H9 (cell line): Measurements from ENCODE around the gene RC3H1. TPM values are rescaled to one million over a fixed set of nuclear protein-coding genes. Genes with fewer than 3 reads are reported as not detected.
"Not testable (repeated sequence)": the region's sequence is repeated elsewhere in the genome, so short reads cannot be mapped to it uniquely, and the experiment has no call there.

Experiments
- DNase-seq: peaks from one replicate; pipeline ENCODE4 v3.0.0-alpha.2; 2017
- H2AFZ ChIP-seq: one replicate; pipeline ENCODE4 v1.6.1; 2013; ENCODE audit warnings: mild to moderate bottlenecking, low read length, control low read depth, moderate library complexity
- H2AK5ac ChIP-seq: 2 replicates; pipeline ENCODE4 v1.6.1; 2013; ENCODE audit warnings: low read length, control low read depth, mixed read lengths; ENCODE audit not compliant: insufficient read length
- H2BK120ac ChIP-seq: one replicate; pipeline ENCODE4 v1.6.1; 2013; ENCODE audit warnings: low read depth, mild to moderate bottlenecking, low read length, control low read depth, inconsistent platforms; ENCODE audit not compliant: poor library complexity, severe bottlenecking
- H2BK12ac ChIP-seq: 2 replicates; pipeline ENCODE4 v1.6.1; 2013; ENCODE audit warnings: low read length, control low read depth, mixed read lengths, low read depth; ENCODE audit not compliant: insufficient read length
- H2BK15ac ChIP-seq: 2 replicates; pipeline ENCODE4 v1.6.1; 2013; ENCODE audit warnings: low read depth, low read length, control low read depth
- H2BK20ac ChIP-seq: one replicate; pipeline ENCODE4 v1.6.1; 2013; ENCODE audit warnings: low read depth, mild to moderate bottlenecking, low read length, control low read depth, inconsistent platforms; ENCODE audit not compliant: poor library complexity, severe bottlenecking
- H2BK5ac ChIP-seq: 2 replicates; pipeline ENCODE4 v1.6.1; 2013; ENCODE audit warnings: low read length, control low read depth, mixed read lengths; ENCODE audit not compliant: insufficient read length
- H3K14ac ChIP-seq: 2 replicates; pipeline ENCODE4 v1.6.1; 2013; ENCODE audit warnings: low read length, control low read depth; ENCODE audit not compliant: insufficient read depth
- H3K18ac ChIP-seq: 2 replicates; pipeline ENCODE4 v1.6.1; 2013; ENCODE audit warnings: low read depth, mild to moderate bottlenecking, mixed read lengths, low read length, control low read depth; ENCODE audit not compliant: insufficient read length
- H3K23ac ChIP-seq: 2 replicates; pipeline ENCODE4 v1.6.1; 2013; ENCODE audit warnings: low read length, control low read depth, mixed read lengths, low read depth; ENCODE audit not compliant: insufficient read length
- H3K23me2 ChIP-seq: 2 replicates; pipeline ENCODE4 v1.6.1; 2013; ENCODE audit warnings: low read depth, mild to moderate bottlenecking, mixed read lengths, low read length, control low read depth; ENCODE audit not compliant: insufficient read length, poor library complexity, severe bottlenecking
- H3K27ac ChIP-seq: 2 replicates; pipeline ENCODE4 v1.5.1; 2013; ENCODE audit warnings: low read length, control low read depth, mixed read lengths, low read depth; ENCODE audit not compliant: insufficient read length
- H3K27me3 ChIP-seq: 2 replicates; pipeline ENCODE4 v1.6.1; 2013; ENCODE audit warnings: low read length, control low read depth, inconsistent platforms; ENCODE audit not compliant: insufficient read depth
- H3K4ac ChIP-seq: 2 replicates; pipeline ENCODE4 v1.6.1; 2013; ENCODE audit warnings: low read depth, mild to moderate bottlenecking, control low read depth, inconsistent platforms, low read length, moderate library complexity
- H3K4me1 ChIP-seq: 2 replicates; pipeline ENCODE4 v1.6.1; 2013; ENCODE audit warnings: low read length, control low read depth, inconsistent platforms; ENCODE audit not compliant: insufficient read depth
- H3K4me2 ChIP-seq: 2 replicates; pipeline ENCODE4 v1.6.1; 2013; ENCODE audit warnings: low read length, control low read depth, mixed read lengths; ENCODE audit not compliant: insufficient read length, insufficient read depth
- H3K56ac ChIP-seq: 2 replicates; pipeline ENCODE4 v1.6.1; 2013; ENCODE audit warnings: low read depth, mild to moderate bottlenecking, mixed read lengths, low read length, control low read depth; ENCODE audit not compliant: insufficient read length
- H3K79me1 ChIP-seq: 2 replicates; pipeline ENCODE4 v1.6.1; 2013; ENCODE audit warnings: low read depth, mild to moderate bottlenecking, moderate library complexity, low read length, control low read depth, inconsistent platforms; ENCODE audit not compliant: insufficient read depth, poor library complexity, severe bottlenecking
- H3K79me2 ChIP-seq: 2 replicates; pipeline ENCODE4 v1.6.1; 2013; ENCODE audit warnings: low read length, control low read depth, inconsistent platforms; ENCODE audit not compliant: insufficient read depth
- H3K9ac ChIP-seq: 2 replicates; pipeline ENCODE4 v1.6.1; 2013; ENCODE audit warnings: low read length, control low read depth, mixed read lengths; ENCODE audit not compliant: insufficient read length; ENCODE audit errors: extremely low read depth
- H3K9me3 ChIP-seq: one replicate; pipeline ENCODE4 v1.6.1; 2013; ENCODE audit warnings: low read depth, low read length, inconsistent platforms; ENCODE audit not compliant: control insufficient read depth
- H3T11ph ChIP-seq: one replicate; pipeline ENCODE4 v1.6.1; 2013; ENCODE audit warnings: mild to moderate bottlenecking, low read length, control low read depth, inconsistent platforms
- H4K20me1 ChIP-seq: one replicate; pipeline ENCODE4 v1.6.1; 2013; ENCODE audit not compliant: control insufficient read depth, insufficient read length, insufficient read depth
- H4K5ac ChIP-seq: 2 replicates; pipeline ENCODE4 v1.6.1; 2013; ENCODE audit warnings: low read depth, mild to moderate bottlenecking, mixed read lengths, low read length, control low read depth; ENCODE audit not compliant: insufficient read length
- H4K8ac ChIP-seq: replicated peaks from 2 replicates; pipeline ENCODE4 v1.6.1; 2013; ENCODE audit warnings: low read length, control low read depth, mixed read lengths, low read depth; ENCODE audit not compliant: insufficient read length
- H4K91ac ChIP-seq: 2 replicates; pipeline ENCODE4 v1.6.1; 2013; ENCODE audit warnings: low read depth, mild to moderate bottlenecking, moderate library complexity, mixed read lengths, low read length, control low read depth; ENCODE audit not compliant: insufficient read length
- H3K27ac Mint-ChIP-seq, 3 experiments: 2 replicates in 2 of 3; 3 replicates in 1 of 3; pipeline ENCODE4 v1.8.0; 2020 to 2021; ENCODE audit warnings: mixed read lengths in 3 of 3, mild to moderate bottlenecking in 1 of 3, moderate library complexity in 1 of 3
- H3K27me3 Mint-ChIP-seq: 2 replicates; pipeline ENCODE4 v1.8.0; 2021; ENCODE audit warnings: low read depth, mild to moderate bottlenecking, moderate library complexity, mixed read lengths
- H3K36me3 Mint-ChIP-seq, 3 experiments: 2 replicates in 2 of 3; 3 replicates in 1 of 3; pipeline ENCODE4 v1.8.0; 2020 to 2021; ENCODE audit warnings: low read depth in 3 of 3, mixed read lengths in 3 of 3; ENCODE audit not compliant: insufficient read depth in 1 of 3
- H3K4me1 Mint-ChIP-seq, 2 experiments: 2 replicates each; pipeline ENCODE4 v1.8.0; 2020; ENCODE audit warnings: mixed read lengths in 2 of 2
- H3K4me3 Mint-ChIP-seq, 2 experiments: 2 replicates in 1 of 2; 3 replicates in 1 of 2; pipeline ENCODE4 v1.8.0; 2020 to 2021; ENCODE audit warnings: mild to moderate bottlenecking in 2 of 2, mixed read lengths in 2 of 2, moderate library complexity in 1 of 2
- H3K9me3 Mint-ChIP-seq, 2 experiments: 2 replicates in 1 of 2; 3 replicates in 1 of 2; pipeline ENCODE4 v1.8.0; 2020; ENCODE audit warnings: mild to moderate bottlenecking in 2 of 2, mixed read lengths in 2 of 2, moderate library complexity in 1 of 2
- CTCF ChIP-seq: fragments of 200-600 bp; sonication (generic); conservative IDR thresholded peaks from 3 replicates; pipeline ENCODE4 v1.8.0; 2021; ENCODE audit warnings: antibody characterized with exemption, mild to moderate bottlenecking
- WGBS: extraction: QIAGEN DNeasy Blood & Tissue Kit; methylation state at CpG from one replicate; pipeline ENCODE4 v1.1.7; 2013; ENCODE audit warnings: missing lambda C conversion rate, low lambda C conversion rate, mixed read lengths; ENCODE audit not compliant: insufficient read length; ENCODE audit errors: extremely low coverage; 5-methylcytosine and 5-hydroxymethylcytosine counted together
- total RNA-seq: library from RNA; stranded (reverse); gene quantifications from 2 replicates; pipeline ENCODE4 v1.2.1, GENCODE V29; 2021

Gene RC3H1
- total RNA-seq, 1 experiment from 2014 or later: 36.1 TPM

GRCh38 chr1:173995475-173995874 is 26.7 kb downstream of the RC3H1 start:
- H2BK12ac ChIP-seq: no peak overlapping the region
- H3K56ac ChIP-seq: no peak overlapping the region
- TF ChIP-seq CTCF: no peak
- no peak overlapping the region for H4K91ac ChIP-seq
- H3K23me2 ChIP-seq: no peaks in the 10 kb centered on the region
- no peaks in the 10 kb centered on the region for H3K27me3 ChIP-seq
- H2AK5ac ChIP-seq: no peak overlapping the region
- no peak overlapping the region for H3K18ac ChIP-seq
- no peak for DNase-seq
- H3K27ac ChIP-seq: no peak overlapping the region
- Mint-ChIP-seq H3K27me3 (no peaks in the 10 kb centered on the region), H3K4me3 (no peak overlapping the region), H3K27ac (no peak overlapping the region), H3K9me3 (no peaks in the 10 kb centered on the region), H3K4me1 (peaks cover 0 to 2% of the 10 kb centered on the region in 2 experiments; a peak in 1 of 4 replicates), H3K36me3 (peaks cover 17 to 30% (median 21%) of the 10 kb centered on the region in 3 experiments)
- H4K8ac ChIP-seq: no peak overlapping the region
- H4K20me1 ChIP-seq: no peaks in the 10 kb centered on the region
- H2BK20ac ChIP-seq: no peak overlapping the region
- no peak overlapping the region for H3K14ac ChIP-seq
- no peak overlapping the region for H4K5ac ChIP-seq
- H2BK15ac ChIP-seq: no peak overlapping the region
- no peak overlapping the region for H3K9ac ChIP-seq
- H3K79me2 ChIP-seq: no peaks in the 10 kb centered on the region; the same call in 1 of the 2 replicates
- H3K9me3 ChIP-seq: no peaks in the 10 kb centered on the region
- no peak overlapping the region for H3K23ac ChIP-seq
- H3K79me1 ChIP-seq: peaks cover 1% of the 10 kb centered on the region
- no peak overlapping the region for H3K4ac ChIP-seq
- H3K4me2 ChIP-seq: no peak overlapping the region
- no peak overlapping the region for H2BK5ac ChIP-seq
- H2AFZ ChIP-seq: no peak overlapping the region
- H2BK120ac ChIP-seq: no peak overlapping the region
- H3T11ph ChIP-seq: no peak overlapping the region
- no peaks in the 10 kb centered on the region; the same call in 1 of the 2 replicates for H3K4me1 ChIP-seq

- H4K91ac ChIP-seq, H3K56ac ChIP-seq, H4K8ac ChIP-seq, H3K9ac ChIP-seq, H3T11ph ChIP-seq, H3K9me3 Mint-ChIP-seq, H2BK20ac ChIP-seq, H3K27ac ChIP-seq, H3K27me3 Mint-ChIP-seq, H2BK15ac ChIP-seq, H3K23ac ChIP-seq, H3K79me1 ChIP-seq, H4K5ac ChIP-seq, H3K4me1 Mint-ChIP-seq, DNase-seq, H3K4me2 ChIP-seq, H3K23me2 ChIP-seq, H2AFZ ChIP-seq, H3K79me2 ChIP-seq, H3K4me3 Mint-ChIP-seq, H3K14ac ChIP-seq, H2BK12ac ChIP-seq, H2BK120ac ChIP-seq, H3K18ac ChIP-seq, H3K9me3 ChIP-seq, H3K27me3 ChIP-seq, H3K4ac ChIP-seq, H2BK5ac ChIP-seq, H3K27ac Mint-ChIP-seq, H2AK5ac ChIP-seq, H3K4me1 ChIP-seq, H4K20me1 ChIP-seq: not testable (repeated sequence)
- no CpG with 5 or more reads among the region's 11 CpGs for WGBS
- H3K36me3 Mint-ChIP-seq: peaks cover 17 to 33% (median 22%) of the 10 kb centered on the region in 3 experiments
Observed at GRCh38 chr1:173993948-173994347, 28.2 kb downstream of the RC3H1 start.
